ENCODE data around the gene LCP2. TPM values are rescaled to one million over a fixed set of nuclear protein-coding genes. Genes with fewer than 3 reads are reported as not detected.

LCP2 gene
- total and polyA plus RNA-seq, 2 donors from 2014 or later = 4.6 to 48.8 TPM

- Histone ChIP-seq H3K9me3 (ENCODE audit: control insufficient read depth in 2 of 3, insufficient read depth in 1 of 3, low read length in 3 of 3) (no peaks in the 10 kb centered on the region), H3K27me3 (ENCODE audit: control insufficient read depth, insufficient read depth, low read length) (no peaks in the 10 kb centered on the region), H3K9ac (ENCODE audit: low read length in 3 of 3) (no peak overlapping the region), H3K27ac (ENCODE audit: low read depth in 2 of 2, low read length in 2 of 2) (no peak overlapping the region), H3K4me3 (ENCODE audit: low read length in 3 of 3) (no peak overlapping the region), H3K36me3 (ENCODE audit: control insufficient read depth in 2 of 3, insufficient read depth in 3 of 3, low read length in 3 of 3) (peaks cover 0 to 3% (median 0%) of the 10 kb centered on the region in 3 donors), H3K4me1 (ENCODE audit: control insufficient read depth in 2 of 3, insufficient read depth in 2 of 3, low read depth in 1 of 3, low read length in 3 of 3) (no peaks in the 10 kb centered on the region)
- no peak for DNase-seq
- no peak for FAIRE-seq
- intact Hi-C loops (cut with DNase I) = no loop called here
- no peak for TF ChIP-seq CTCF (IDR thresholded peaks at IDR 0.05; ENCODE audit: borderline replicate concordance, extremely low read depth, insufficient read depth)
Measured at GRCh38 chr5:170256571-170256970, 41.0 kb downstream of the LCP2 start.

GRCh38 chr5:170254056-170254455 lies 43.5 kb downstream of the LCP2 start:
- FAIRE-seq = no peak
- Histone ChIP-seq H3K9me3 (ENCODE audit: control insufficient read depth in 2 of 3, insufficient read depth in 1 of 3, low read length in 3 of 3) (no peaks in the 10 kb centered on the region), H3K27ac (ENCODE audit: low read depth in 2 of 2, low read length in 2 of 2) (no peak overlapping the region), H3K36me3 (ENCODE audit: control insufficient read depth in 2 of 3, insufficient read depth in 3 of 3, low read length in 3 of 3) (peaks cover 0 to 3% (median 0%) of the 10 kb centered on the region in 3 donors), H3K4me1 (ENCODE audit: control insufficient read depth in 2 of 3, insufficient read depth in 2 of 3, low read depth in 1 of 3, low read length in 3 of 3) (no peaks in the 10 kb centered on the region), H3K4me3 (ENCODE audit: low read length in 3 of 3) (no peak overlapping the region), H3K27me3 (ENCODE audit: control insufficient read depth, insufficient read depth, low read length) (no peaks in the 10 kb centered on the region), H3K9ac (ENCODE audit: low read length in 3 of 3) (no peak overlapping the region)
- DNase-seq = no peak
- TF ChIP-seq CTCF (IDR thresholded peaks at IDR 0.05; ENCODE audit: borderline replicate concordance, extremely low read depth, insufficient read depth) = no peak
- intact Hi-C loops (cut with DNase I) = no loop called here

GRCh38 chr5:170252720-170253350 lies 44.7 kb downstream of the LCP2 start:
- Histone ChIP-seq H3K27me3 (ENCODE audit: control insufficient read depth, insufficient read depth, low read length) (no peaks in the 10 kb centered on the region), H3K36me3 (ENCODE audit: control insufficient read depth in 2 of 3, insufficient read depth in 3 of 3, low read length in 3 of 3) (peaks cover 0 to 3% (median 0%) of the 10 kb centered on the region in 3 donors), H3K9me3 (ENCODE audit: control insufficient read depth in 2 of 3, insufficient read depth in 1 of 3, low read length in 3 of 3) (no peaks in the 10 kb centered on the region), H3K27ac (ENCODE audit: low read depth in 2 of 2, low read length in 2 of 2) (no peak overlapping the region), H3K9ac (ENCODE audit: low read length in 3 of 3) (no peak overlapping the region), H3K4me1 (ENCODE audit: control insufficient read depth in 2 of 3, insufficient read depth in 2 of 3, low read depth in 1 of 3, low read length in 3 of 3) (no peaks in the 10 kb centered on the region), H3K4me3 (ENCODE audit: low read length in 3 of 3) (no peak overlapping the region)
- intact Hi-C loops (cut with DNase I) = no loop called here
- TF ChIP-seq CTCF (IDR thresholded peaks at IDR 0.05; ENCODE audit: borderline replicate concordance, extremely low read depth, insufficient read depth) = no peak
- FAIRE-seq (no peak), DNase-seq (no peak)

- FAIRE-seq (no peak), DNase-seq (no peak)
- H3K4me1 ChIP-seq (ENCODE audit: control insufficient read depth in 2 of 3, insufficient read depth in 2 of 3, low read depth in 1 of 3, low read length in 3 of 3) = no peaks in the 10 kb centered on the region
- no peak overlapping the region for H3K27ac ChIP-seq (ENCODE audit: low read depth in 2 of 2, low read length in 2 of 2)
- peaks cover 0 to 3% (median 0%) of the 10 kb centered on the region in 3 donors for H3K36me3 ChIP-seq (ENCODE audit: control insufficient read depth in 2 of 3, insufficient read depth in 3 of 3, low read length in 3 of 3)
- TF ChIP-seq CTCF (IDR thresholded peaks at IDR 0.05; ENCODE audit: borderline replicate concordance, extremely low read depth, insufficient read depth) = no peak
- intact Hi-C loops (cut with DNase I) = no loop called here
- no peak overlapping the region for H3K9ac ChIP-seq (ENCODE audit: low read length in 3 of 3)
- H3K4me3 ChIP-seq (ENCODE audit: low read length in 3 of 3) = no peak overlapping the region
- no peaks in the 10 kb centered on the region for H3K9me3 ChIP-seq (ENCODE audit: control insufficient read depth in 2 of 3, insufficient read depth in 1 of 3, low read length in 3 of 3)
- no peaks in the 10 kb centered on the region for H3K27me3 ChIP-seq (ENCODE audit: control insufficient read depth, insufficient read depth, low read length)
Measured at GRCh38 chr5:170252109-170252508, 45.5 kb downstream of the LCP2 start.

Data from kidney (tissue), 14 donors.